ENCODE results near the gene ZDHHC5.

The ZDHHC5 gene

DNA sequence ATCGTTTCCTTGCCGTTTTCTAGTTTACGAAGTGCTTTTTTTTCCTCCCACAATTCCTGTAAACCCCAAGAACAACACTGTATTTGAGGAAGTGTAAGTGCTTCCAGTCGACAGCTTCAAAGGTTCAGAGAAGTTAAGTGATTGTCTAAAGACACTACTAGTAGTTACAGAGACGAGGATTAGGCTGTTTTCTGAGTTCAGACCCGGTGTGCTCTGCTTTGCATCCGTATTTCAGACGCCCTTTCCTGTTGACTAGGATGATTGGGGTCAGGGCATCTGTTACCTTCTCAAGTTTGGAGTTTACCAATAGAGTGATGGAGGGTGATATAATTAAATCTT, 9.9 kb upstream of the ZDHHC5 start:
- peaks cover 11% of the 10 kb centered on the region for H3K4me1 ChIP-seq (ENCODE audit: insufficient read depth, low read length, poor library complexity, severe bottlenecking)
- TF ChIP-seq EZH2phosphoT487 (IDR thresholded peaks at IDR 0.05; ENCODE audit: borderline replicate concordance) = no peak
- TF ChIP-seq, protein P1, sequence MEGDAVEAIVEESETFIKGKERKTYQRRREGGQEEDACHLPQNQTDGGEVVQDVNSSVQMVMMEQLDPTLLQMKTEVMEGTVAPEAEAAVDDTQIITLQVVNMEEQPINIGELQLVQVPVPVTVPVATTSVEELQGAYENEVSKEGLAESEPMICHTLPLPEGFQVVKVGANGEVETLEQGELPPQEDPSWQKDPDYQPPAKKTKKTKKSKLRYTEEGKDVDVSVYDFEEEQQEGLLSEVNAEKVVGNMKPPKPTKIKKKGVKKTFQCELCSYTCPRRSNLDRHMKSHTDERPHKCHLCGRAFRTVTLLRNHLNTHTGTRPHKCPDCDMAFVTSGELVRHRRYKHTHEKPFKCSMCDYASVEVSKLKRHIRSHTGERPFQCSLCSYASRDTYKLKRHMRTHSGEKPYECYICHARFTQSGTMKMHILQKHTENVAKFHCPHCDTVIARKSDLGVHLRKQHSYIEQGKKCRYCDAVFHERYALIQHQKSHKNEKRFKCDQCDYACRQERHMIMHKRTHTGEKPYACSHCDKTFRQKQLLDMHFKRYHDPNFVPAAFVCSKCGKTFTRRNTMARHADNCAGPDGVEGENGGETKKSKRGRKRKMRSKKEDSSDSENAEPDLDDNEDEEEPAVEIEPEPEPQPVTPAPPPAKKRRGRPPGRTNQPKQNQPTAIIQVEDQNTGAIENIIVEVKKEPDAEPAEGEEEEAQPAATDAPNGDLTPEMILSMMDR (conservative IDR thresholded peaks at IDR 0.05; ENCODE audit: low read length) = no peak
- H3K9ac ChIP-seq (ENCODE audit: low read depth, low read length, poor library complexity, severe bottlenecking) = peak overlapping the region; percentile 77
- H3K9me2 ChIP-seq (replicated peaks; ENCODE audit: low read depth, low read length) = no peaks in the 10 kb centered on the region
- H4K20me1 ChIP-seq (ENCODE audit: insufficient read depth, low read length, poor library complexity, severe bottlenecking) = peaks cover 12% of the 10 kb centered on the region
- H3K36me3 ChIP-seq (ENCODE audit: insufficient read depth, low read length) = peaks cover 10% of the 10 kb centered on the region; the same call in 1 of the 2 replicates
- 0 out of 2 replicates have a peak overlapping the region, but pooled peaks have one; percentile 19 for H2AFZ ChIP-seq (ENCODE audit: low read length)
- H3K27me3 ChIP-seq (ENCODE audit: insufficient read depth, low read length, poor library complexity, severe bottlenecking) = no peaks in the 10 kb centered on the region
- H3K9me3 ChIP-seq (ENCODE audit: insufficient read depth, low read depth, low read length) = no peaks in the 10 kb centered on the region
- H3F3A ChIP-seq (ENCODE audit: low read depth) = no peaks in the 10 kb centered on the region
- H3K79me2 ChIP-seq (ENCODE audit: insufficient read depth, low read length) = peaks cover 36% of the 10 kb centered on the region
- H3K4me2 ChIP-seq (ENCODE audit: low read depth, low read length, poor library complexity, severe bottlenecking) = peak overlapping the region; percentile 80
- H3K4me3 ChIP-seq (ENCODE audit: low read length, poor library complexity, severe bottlenecking) = peak overlapping the region; percentile 84

- peaks cover 12% of the 10 kb centered on the region for H4K20me1 ChIP-seq (ENCODE audit: insufficient read depth, low read length, poor library complexity, severe bottlenecking)
- no peaks in the 10 kb centered on the region for H3F3A ChIP-seq (ENCODE audit: low read depth)
- no peaks in the 10 kb centered on the region for H3K9me3 ChIP-seq (ENCODE audit: insufficient read depth, low read depth, low read length)
- H3K9me2 ChIP-seq (replicated peaks; ENCODE audit: low read depth, low read length) = no peaks in the 10 kb centered on the region
- TF ChIP-seq EZH2phosphoT487 (IDR thresholded peaks at IDR 0.05; ENCODE audit: borderline replicate concordance) = no peak
- TF ChIP-seq, protein P1 (conservative IDR thresholded peaks at IDR 0.05; ENCODE audit: low read length) = no peak
- no peak overlapping the region for H3K4me3 ChIP-seq (ENCODE audit: low read length, poor library complexity, severe bottlenecking)
- peaks cover 10% of the 10 kb centered on the region; the same call in 1 of the 2 replicates for H3K36me3 ChIP-seq (ENCODE audit: insufficient read depth, low read length)
- no peaks in the 10 kb centered on the region for H3K27me3 ChIP-seq (ENCODE audit: insufficient read depth, low read length, poor library complexity, severe bottlenecking)
- H3K4me2 ChIP-seq (ENCODE audit: low read depth, low read length, poor library complexity, severe bottlenecking) = no peak overlapping the region
- no peak overlapping the region for H2AFZ ChIP-seq (ENCODE audit: low read length)
- H3K4me1 ChIP-seq (ENCODE audit: insufficient read depth, low read length, poor library complexity, severe bottlenecking) = peaks cover 10% of the 10 kb centered on the region
- H3K79me2 ChIP-seq (ENCODE audit: insufficient read depth, low read length) = peaks cover 36% of the 10 kb centered on the region
- H3K9ac ChIP-seq (ENCODE audit: low read depth, low read length, poor library complexity, severe bottlenecking) = no peak overlapping the region
These were observed 8.2 kb upstream of the ZDHHC5 start for GRCh38 chr11:57659669-57660068.

DNA sequence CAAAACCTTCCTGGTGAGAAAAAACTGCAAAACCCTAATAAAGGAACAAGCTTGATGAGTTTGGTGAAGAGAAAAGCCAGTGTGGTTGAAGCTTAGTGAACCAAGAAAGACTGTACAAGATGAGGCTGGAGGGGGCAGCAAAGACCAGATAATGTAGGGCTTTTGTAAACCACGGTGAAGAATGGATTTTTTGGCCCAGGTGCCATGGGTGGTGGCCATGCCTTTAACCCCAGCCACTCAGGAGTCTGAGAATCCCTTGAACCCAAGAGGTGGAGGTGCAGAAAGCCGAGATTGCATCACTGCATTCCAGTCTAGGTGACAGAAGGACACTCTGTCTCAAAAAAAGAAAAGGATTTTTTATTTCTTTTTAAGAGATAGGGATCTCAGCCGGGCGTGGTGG, 5.0 kb upstream of the ZDHHC5 start:
- no peaks in the 10 kb centered on the region for H3K9me3 ChIP-seq (ENCODE audit: insufficient read depth, low read depth, low read length)
- no peaks in the 10 kb centered on the region for H3K9me2 ChIP-seq (replicated peaks; ENCODE audit: low read depth, low read length)
- H3F3A ChIP-seq (ENCODE audit: low read depth) = no peaks in the 10 kb centered on the region
- H3K4me3 ChIP-seq (ENCODE audit: low read length, poor library complexity, severe bottlenecking) = no peak overlapping the region
- no peak for TF ChIP-seq EZH2phosphoT487 (IDR thresholded peaks at IDR 0.05; ENCODE audit: borderline replicate concordance)
- TF ChIP-seq, protein P1 (conservative IDR thresholded peaks at IDR 0.05; ENCODE audit: low read length) = peak; percentile 52
- H3K36me3 ChIP-seq (ENCODE audit: insufficient read depth, low read length) = peaks cover 10% of the 10 kb centered on the region; the same call in 1 of the 2 replicates
- no peak overlapping the region for H3K4me2 ChIP-seq (ENCODE audit: low read depth, low read length, poor library complexity, severe bottlenecking)
- peaks cover 33% of the 10 kb centered on the region for H3K79me2 ChIP-seq (ENCODE audit: insufficient read depth, low read length)
- peaks cover 11% of the 10 kb centered on the region for H3K4me1 ChIP-seq (ENCODE audit: insufficient read depth, low read length, poor library complexity, severe bottlenecking)
- no peak overlapping the region for H2AFZ ChIP-seq (ENCODE audit: low read length)
- H4K20me1 ChIP-seq (ENCODE audit: insufficient read depth, low read length, poor library complexity, severe bottlenecking) = peaks cover 10% of the 10 kb centered on the region
- no peaks in the 10 kb centered on the region for H3K27me3 ChIP-seq (ENCODE audit: insufficient read depth, low read length, poor library complexity, severe bottlenecking)
- H3K9ac ChIP-seq (ENCODE audit: low read depth, low read length, poor library complexity, severe bottlenecking) = no peak overlapping the region
